ENCODE measurements around the gene COL6A1.
"Not testable (repeated sequence)": the region's sequence is repeated elsewhere in the genome, so short reads cannot be mapped to it uniquely, and the experiment has no call there.

The COL6A1 gene

GRCh38 chr21:45966791-45967394, 14.7 kb upstream of the COL6A1 start:
- DNase-seq, result peak in 1 of 3 experiments; percentile 15

GRCh38 chr21:45969921-45970673, 11.5 kb upstream of the COL6A1 start:
- DNase-seq, result no peak

- peak; percentile 32 to 63 (median 34) for DNase-seq
These were observed 10.6 kb upstream of the COL6A1 start for GRCh38 chr21:45970674-45971615.

- no peak for DNase-seq
These were observed 9.8 kb upstream of the COL6A1 start for GRCh38 chr21:45971616-45972352.

GRCh38 chr21:45972353-45972715, 9.2 kb upstream of the COL6A1 start:
- DNase-seq, result no peak

GRCh38 chr21:45972716-45973474, 8.7 kb upstream of the COL6A1 start:
- DNase-seq, result peak in 2 of 3 experiments; percentile 44 to 56

- DNase-seq, result peak in 2 of 3 experiments; percentile 75 to 85
These were observed 8.0 kb upstream of the COL6A1 start for GRCh38 chr21:45973475-45974072.

GRCh38 chr21:45974073-45975019, 7.2 kb upstream of the COL6A1 start:
- DNase-seq, result peak in 2 of 3 experiments; percentile 57 to 75

- DNase-seq, result peak in 1 of 3 experiments; percentile 30
These were observed 6.4 kb upstream of the COL6A1 start for GRCh38 chr21:45975020-45975666.

GRCh38 chr21:45975667-45976409, 5.7 kb upstream of the COL6A1 start:
- DNase-seq, result not testable (repeated sequence)

- no peak for DNase-seq
These were observed 4.8 kb upstream of the COL6A1 start for GRCh38 chr21:45976701-45977311.

- no peak for DNase-seq
These were observed 4.2 kb upstream of the COL6A1 start for GRCh38 chr21:45977396-45977795.

- DNase-seq, result no peak
These were observed 2.4 kb upstream of the COL6A1 start for GRCh38 chr21:45979141-45979631.

- no peak for DNase-seq
These were observed 1.9 kb upstream of the COL6A1 start for GRCh38 chr21:45979651-45980050.

- no peak for DNase-seq
These were observed 1.3 kb upstream of the COL6A1 start for GRCh38 chr21:45980271-45980670.

GRCh38 chr21:45980697-45981096, 873 bp upstream of the COL6A1 start:
- no peak for DNase-seq

- DNase-seq, result peak in 2 of 3 experiments; percentile 51 to 57
These were observed 655 bp downstream of the COL6A1 start for GRCh38 chr21:45982092-45982757.
